Kidney glomerular epithelial cell (primary cell): ENCODE results near the gene DIS3L2.
"Not testable (repeated sequence)": the region's sequence is repeated elsewhere in the genome, so short reads cannot be mapped to it uniquely, and the experiment has no call there.

Experiments used
- DNase-seq: peaks from one replicate; lab custom pipeline; 2025; lab: John Stamatoyannopoulos, UW

The DIS3L2 gene

GRCh38 chr2:232369126-232369951, 407.8 kb downstream of the DIS3L2 start:
- no peak for DNase-seq

GRCh38 chr2:232370007-232370406, 408.5 kb downstream of the DIS3L2 start:
- DNase-seq = not testable (repeated sequence)

- no peak for DNase-seq
Measured at GRCh38 chr2:232372231-232373208, 411.0 kb downstream of the DIS3L2 start.

GRCh38 chr2:232374356-232374755, 412.8 kb downstream of the DIS3L2 start:
- DNase-seq = no peak

- DNase-seq = no peak
Measured at GRCh38 chr2:232375164-232375563, 413.7 kb downstream of the DIS3L2 start.

- DNase-seq = no peak
Measured at GRCh38 chr2:232376260-232376659, 414.7 kb downstream of the DIS3L2 start.

GRCh38 chr2:232376713-232377112, 415.2 kb downstream of the DIS3L2 start:
- no peak for DNase-seq

- no peak for DNase-seq
Measured at GRCh38 chr2:232377319-232377718, 415.8 kb downstream of the DIS3L2 start.

- DNase-seq = no peak
Measured at GRCh38 chr2:232377841-232378734, 416.6 kb downstream of the DIS3L2 start.

- DNase-seq = not testable (repeated sequence)
Measured at GRCh38 chr2:232378735-232379151, 417.2 kb downstream of the DIS3L2 start, which contains the start of gene ALPP. TSS of gene ALPP (plus strand) at chr2:232378751. CDS start at chr2:232378803, 52 bp downstream.

- not testable (repeated sequence) for DNase-seq
Measured at GRCh38 chr2:232379610-232380590, 418.4 kb downstream of the DIS3L2 start.

GRCh38 chr2:232381204-232382031, 419.9 kb downstream of the DIS3L2 start:
- DNase-seq = not testable (repeated sequence)

GRCh38 chr2:232382331-232383225, 421.1 kb downstream of the DIS3L2 start:
- no peak for DNase-seq

- no peak for DNase-seq
Measured at GRCh38 chr2:232384466-232384865, 423.0 kb downstream of the DIS3L2 start.

GRCh38 chr2:232385058-232385457, 423.5 kb downstream of the DIS3L2 start:
- DNase-seq = not testable (repeated sequence)

- no peak for DNase-seq
Measured at GRCh38 chr2:232385660-232386489, 424.4 kb downstream of the DIS3L2 start.

GRCh38 chr2:232386490-232386739, 424.9 kb downstream of the DIS3L2 start:
- DNase-seq = no peak
